SK-N-MC (cell line): Measurements from ENCODE around the gene CNTLN.

Experiments used
- EZH2 ChIP-seq: fragments of 200-600 bp; sonication (generic); IDR thresholded peaks from one replicate; pipeline ENCODE4 v1.6.1; 2017; ENCODE audit warnings: antibody characterized with exemption
- FOXP2 ChIP-seq: optimal IDR thresholded peaks from 2 replicates; pipeline ENCODE3; 2011; ENCODE audit warnings: mild to moderate bottlenecking, moderate library complexity; ENCODE audit not compliant: insufficient read depth; ENCODE audit errors: extremely low read length, control extremely low read depth
- POLR2AphosphoS5 ChIP-seq: IDR thresholded peaks from 2 replicates; pipeline ENCODE4 v1.6.1; 2012; ENCODE audit warnings: mild to moderate bottlenecking, low read depth, low read length, borderline replicate concordance

- TF ChIP-seq POLR2AphosphoS5 (no peak), EZH2 (no peak), FOXP2 (no peak)
Observed at GRCh38 chr9:17380126-17380861, 245.5 kb downstream of the CNTLN start.
